HG03442 (cell line): ENCODE measurements around the gene RBBP8NL.
"Not testable (repeated sequence)": the region's sequence is repeated elsewhere in the genome, so short reads cannot be mapped to it uniquely, and the experiment has no call there.

Experiments used
- ATAC-seq: cut with Tn5 transposase; IDR thresholded peaks from one replicate; pipeline ENCODE4 v1.9.1; 2021; ENCODE audit warnings: mild to moderate bottlenecking, moderate library complexity; ENCODE audit not compliant: unreplicated experiment

The RBBP8NL gene

DNA sequence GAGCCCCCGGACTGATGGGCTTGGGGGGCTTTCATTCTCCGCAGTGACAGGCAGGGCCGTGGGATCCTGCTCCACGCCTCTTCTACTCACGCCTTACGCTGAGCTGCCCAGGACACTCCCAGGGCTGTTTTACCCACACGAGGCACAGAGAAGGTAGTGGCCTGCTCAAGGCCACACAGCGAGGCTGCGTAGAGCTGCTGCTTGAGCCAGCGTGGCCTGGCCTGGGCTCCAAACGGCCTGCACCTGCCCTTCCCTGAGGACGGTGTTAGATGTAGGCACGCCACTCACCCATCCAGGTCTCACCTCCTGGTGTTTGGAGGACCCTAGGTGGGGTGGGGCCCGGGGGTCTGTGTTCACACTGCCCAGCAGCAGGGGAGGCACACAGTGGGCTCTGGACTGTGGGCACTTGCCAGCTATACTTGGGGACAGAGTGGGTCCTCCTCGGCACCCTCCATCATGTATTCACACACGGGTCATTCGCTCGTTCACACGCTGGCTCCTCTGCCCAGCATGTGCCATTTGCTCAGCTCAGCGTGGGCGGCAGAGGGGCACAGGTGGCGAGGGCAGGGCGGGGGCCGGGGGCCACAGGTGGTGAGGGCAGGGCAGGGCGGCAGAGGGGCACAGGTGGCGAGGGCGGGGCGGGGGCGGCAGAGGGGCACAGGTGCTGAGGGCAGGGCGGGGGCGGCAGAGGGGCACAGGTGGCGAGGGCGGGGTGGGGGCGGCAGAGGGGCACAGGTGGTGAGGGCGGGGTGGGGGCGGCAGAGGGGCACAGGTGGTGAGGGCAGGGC, 18.4 kb upstream of the RBBP8NL start:
- ATAC-seq, result no peak

DNA sequence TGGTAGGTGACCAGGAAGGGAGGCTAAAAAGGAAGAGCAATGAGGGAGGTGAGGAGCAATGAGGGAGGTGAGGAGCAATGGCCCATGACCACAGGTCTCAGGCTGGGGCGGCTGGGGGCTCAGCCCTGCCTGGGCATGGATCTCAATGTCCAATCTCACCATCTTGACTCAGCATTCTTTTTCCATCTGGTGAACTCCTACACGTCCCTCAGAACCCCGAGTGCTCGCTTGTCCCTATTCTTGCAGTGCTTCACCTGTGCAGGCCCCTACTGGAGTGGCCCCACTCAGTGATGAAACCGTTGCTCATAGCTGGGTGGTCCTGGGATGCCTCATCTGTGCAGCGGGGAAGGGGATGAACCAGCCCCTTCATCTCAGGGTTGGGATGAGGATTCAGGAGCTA, 16.9 kb upstream of the RBBP8NL start:
- ATAC-seq, result no peak

- no peak for ATAC-seq
Observed at GRCh38 chr20:62441987-62442539, 14.7 kb upstream of the RBBP8NL start.

DNA sequence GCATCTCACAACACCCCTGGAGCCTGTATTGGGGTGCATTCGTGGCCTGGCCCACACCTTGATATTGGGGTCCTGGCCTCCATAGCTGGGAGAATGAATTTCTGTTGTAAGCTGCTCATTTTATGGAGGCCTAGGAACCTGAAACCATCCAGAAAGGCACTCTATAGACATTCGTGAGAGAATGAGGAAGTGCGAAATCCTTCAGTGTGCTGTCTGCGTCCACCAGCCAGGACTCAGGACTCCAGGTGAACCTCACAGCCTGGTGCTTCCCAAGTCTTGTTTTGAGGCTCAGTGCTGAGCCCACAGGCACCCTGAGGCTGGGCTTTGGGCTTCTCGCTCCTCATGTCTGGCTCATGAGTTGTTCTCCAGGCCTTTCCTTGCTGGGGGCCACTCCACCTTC, 11.9 kb upstream of the RBBP8NL start:
- no peak for ATAC-seq

DNA sequence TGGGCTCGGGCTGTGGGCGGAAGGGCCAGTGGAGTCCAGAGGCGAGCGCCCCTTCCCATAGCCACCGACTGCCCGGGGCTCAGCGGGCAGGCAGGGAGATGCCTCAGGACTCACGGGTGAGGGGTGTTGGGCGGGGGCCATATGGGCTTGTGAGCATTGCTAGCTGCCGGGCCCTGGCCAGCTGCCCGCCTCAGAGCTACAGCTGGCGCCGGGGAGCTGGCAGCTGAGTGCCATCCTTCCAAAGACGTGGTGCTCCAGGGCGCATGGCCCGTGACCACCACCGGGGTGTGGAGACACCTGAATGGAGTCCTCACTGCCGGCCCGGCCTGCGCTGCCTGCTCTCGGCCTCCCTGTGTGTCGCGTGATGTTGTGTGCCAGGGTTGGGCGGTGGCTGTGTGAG, 10.6 kb upstream of the RBBP8NL start:
- no peak for ATAC-seq

DNA sequence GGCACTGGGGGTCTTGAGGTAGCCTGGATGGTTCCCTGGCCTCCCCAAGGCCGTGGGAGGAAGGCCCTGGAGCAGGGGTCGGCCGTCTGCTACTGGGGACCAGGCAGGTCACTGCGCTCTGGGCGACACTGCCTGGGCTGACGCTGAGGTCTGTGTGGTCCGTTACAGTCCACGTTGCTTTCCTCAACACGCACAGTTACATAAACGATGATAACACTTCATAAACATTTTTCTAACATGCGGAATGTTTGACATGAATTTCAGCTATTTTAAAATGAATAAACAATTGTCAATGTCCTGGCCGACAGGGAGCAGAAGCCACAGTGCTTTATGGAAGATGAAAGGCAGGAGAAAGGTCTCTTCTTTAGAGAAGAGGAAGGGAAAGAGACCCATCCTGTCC, 10.2 kb upstream of the RBBP8NL start:
- ATAC-seq, result no peak

GRCh38 chr20:62436692-62437091, 9.4 kb upstream of the RBBP8NL start:
- no peak for ATAC-seq

DNA sequence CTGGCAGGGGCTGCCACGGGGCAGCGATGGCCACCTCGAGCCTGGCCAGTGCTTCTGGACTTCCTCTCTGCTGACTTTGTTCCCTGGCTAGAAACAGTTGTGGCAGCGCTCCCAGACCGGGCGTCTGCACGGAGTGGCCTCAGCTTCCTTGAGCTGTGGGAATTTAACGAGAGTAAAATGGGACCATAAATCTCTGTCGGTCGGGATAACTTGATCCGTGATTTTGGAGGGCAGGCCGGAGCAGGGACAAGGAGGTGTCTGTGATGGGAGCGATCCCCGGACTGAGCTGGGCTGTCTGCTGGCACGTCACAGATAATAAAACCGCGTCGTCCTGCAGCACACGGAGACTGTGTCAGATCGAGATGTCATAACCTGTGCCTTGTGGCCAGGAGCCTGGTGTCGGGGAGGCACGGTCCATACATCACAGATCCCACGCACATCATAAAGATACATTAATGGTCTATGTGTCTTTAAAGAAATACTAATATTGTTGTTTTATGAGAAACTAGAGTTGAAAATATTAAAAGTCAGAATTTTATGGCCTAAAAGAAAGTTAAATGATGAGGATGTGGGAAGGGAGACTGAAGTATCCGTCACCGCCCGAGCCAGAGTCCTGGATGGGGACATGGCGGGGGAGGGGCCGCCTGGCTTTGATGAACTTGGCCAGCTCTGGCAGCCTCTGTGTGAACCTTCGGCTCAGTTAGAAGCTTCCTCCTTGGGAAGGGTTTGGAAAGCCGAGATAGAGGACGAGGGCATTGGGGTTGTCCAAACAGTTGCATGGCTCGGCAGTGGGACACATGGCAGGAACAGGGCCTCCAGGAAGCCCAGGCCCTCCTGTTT, 6.5 kb upstream of the RBBP8NL start:
- ATAC-seq, result no peak

DNA sequence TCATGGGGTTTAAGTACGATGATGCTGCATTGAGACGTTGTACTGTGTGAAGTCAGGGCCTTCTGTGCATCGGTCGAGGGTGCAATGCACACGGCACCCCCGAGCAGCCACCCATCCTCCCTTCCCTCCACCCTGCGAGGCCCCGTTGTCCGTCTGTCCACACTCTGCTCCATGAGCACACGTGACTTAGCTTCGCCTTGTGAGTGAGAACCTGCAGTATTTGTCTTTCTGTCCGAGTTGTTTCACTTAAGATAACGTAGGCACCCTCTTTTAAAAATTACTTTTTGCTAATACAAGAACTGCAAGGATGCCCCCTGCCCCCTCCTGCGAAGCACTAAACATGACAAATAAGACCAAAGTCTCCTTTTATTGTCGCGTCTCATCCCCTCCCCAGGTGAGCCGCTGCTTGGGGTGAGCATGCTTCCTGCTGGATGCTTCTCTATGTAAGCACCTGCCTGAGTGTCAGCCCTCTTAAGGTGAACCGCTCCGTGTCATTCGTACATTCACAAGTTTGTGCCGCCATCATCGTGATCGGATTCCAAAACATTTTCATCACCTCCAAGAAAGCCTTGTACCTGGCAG, 3.6 kb upstream of the RBBP8NL start:
- ATAC-seq, result no peak

- no peak for ATAC-seq
Observed at GRCh38 chr20:62430311-62430853, 3.0 kb upstream of the RBBP8NL start.

GRCh38 chr20:62429455-62430310, 2.3 kb upstream of the RBBP8NL start:
- ATAC-seq, result no peak

DNA sequence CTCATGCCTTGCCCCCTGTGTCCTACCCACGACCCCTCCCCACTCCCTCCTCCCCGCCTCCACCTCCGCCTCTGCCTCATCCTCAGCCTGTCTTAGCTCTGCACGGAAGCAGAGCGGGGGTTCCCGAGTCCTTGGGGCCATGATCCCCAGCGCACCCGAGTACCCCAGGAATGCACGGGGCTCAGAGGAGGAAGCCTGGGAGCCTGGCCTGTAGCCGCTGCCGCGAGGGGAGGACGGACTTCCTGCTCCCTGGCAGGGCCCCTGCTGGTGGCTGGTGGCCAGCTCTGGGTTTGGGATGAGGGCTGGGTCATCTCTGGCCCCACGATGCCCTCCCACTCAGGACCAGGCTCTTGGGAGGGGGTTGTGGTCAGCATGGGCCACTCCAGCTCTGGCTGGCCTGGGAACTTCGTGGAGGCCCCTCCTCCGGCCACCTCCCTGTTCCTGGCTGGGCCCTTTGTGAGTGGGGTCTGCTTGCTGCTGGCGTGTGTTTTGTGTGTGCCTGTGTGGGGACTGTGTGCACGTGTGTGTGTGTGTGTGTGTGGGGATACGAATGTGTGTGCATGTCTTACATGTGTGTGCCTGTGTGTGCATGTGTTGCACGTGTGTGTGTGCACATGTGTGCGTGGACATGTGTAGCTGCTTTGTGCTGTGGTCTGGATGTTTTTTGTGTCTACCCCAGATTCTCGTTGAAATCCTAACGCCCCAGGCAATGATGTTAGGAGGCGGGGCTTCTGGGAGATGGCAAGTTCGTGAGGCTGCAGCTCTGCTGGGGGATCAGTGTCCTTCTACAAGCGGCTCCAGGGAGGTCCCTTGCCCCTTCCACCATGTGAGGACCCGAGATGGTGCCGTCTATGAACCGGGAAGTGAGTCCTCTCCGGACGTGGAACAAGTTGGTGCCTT, 1.3 kb upstream of the RBBP8NL start:
- ATAC-seq, result no peak

DNA sequence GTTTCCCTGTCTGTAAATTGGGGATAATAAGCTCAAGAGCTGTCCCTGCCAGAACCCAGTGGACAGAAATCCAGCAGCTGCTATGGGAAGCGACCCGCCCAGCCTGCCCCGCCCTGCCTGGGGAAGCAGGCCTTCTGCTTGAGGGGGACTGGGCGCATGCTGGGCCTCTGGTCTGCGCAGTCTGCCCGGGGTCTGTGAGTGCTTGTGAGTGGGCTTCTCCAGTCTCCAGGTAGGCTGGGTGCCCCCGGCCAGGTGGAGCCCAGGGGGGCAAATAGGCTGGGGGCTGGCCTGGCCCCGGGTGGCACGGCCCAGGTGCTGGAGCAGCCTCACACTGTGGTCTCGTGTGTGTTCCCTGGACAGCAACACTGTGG, 648 bp upstream of the RBBP8NL start:
- ATAC-seq, result no peak

DNA sequence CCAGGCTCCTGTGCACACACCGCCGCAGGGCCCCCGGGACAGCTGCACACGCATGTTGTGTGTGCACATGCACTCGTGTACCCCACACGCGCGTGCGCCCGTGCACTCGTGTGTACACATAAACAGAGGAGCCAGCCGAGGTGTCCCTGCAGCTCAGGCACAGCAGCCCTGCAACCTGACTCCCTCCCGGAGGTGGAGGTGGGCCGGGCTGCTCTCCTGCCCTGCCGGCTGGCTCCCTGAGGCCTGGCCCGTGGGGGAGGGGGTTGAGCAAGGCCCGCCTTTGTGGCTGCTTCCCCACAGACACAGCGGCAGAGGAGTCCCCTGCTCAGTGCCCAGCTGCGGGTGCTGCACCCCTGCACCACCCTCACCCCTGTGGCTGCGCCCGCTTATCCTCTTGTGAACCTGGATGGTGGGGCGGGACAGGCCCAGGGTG, 624 bp downstream of the RBBP8NL start:
- no peak for ATAC-seq

DNA sequence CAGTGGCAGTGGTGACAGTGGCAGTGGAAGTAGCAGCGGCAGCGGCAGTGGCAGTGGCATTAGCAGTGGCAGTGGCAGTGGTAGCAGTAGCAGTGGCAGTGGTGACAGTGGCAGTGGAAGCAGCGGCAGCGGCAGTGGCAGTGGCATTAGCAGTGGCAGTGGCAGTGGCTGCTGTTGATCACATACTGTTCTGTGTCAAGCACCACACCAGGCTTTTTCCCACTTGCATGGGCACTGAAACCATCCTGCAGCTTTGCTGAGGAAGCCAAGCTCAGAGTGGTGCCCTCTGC, 1.3 kb downstream of the RBBP8NL start:
- ATAC-seq, result not testable (repeated sequence)

DNA sequence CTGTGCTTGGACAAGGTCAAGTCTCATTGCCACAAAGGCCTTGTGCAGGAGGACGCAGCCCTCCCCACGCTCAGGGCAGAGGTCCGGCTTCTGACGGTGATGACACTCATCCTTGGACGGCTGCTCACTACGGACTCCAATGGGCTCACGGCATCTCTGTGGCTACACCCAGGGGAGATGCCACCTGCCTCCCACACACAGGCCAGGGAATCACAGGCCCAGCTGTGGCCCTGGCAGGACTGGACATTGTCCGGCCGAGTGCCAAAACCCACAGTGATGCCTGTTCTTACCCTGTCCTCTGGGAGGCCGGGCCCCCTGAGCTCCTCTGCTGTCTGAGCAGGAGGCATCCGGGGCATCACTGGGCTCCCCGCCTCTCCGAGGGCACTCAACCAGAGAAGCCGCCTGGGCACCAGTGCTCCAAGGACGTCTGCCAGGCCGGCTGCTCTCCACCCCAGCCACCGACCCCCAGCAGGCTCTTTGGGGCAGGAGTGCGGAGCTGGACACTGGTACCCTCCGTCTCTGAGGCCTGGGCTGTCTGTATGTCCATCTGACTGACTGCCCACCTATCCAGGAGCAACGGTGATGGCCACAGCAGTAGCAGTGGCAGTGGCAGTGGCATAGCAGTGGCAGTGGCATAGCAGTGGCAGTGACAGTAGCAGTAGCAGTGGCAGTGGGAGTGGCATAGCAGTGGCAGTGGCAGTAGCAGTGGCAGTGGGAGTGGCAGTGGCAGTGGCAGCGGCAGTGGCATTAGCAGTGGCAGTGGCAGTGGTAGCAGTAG, 1.9 kb downstream of the RBBP8NL start:
- no peak for ATAC-seq

DNA sequence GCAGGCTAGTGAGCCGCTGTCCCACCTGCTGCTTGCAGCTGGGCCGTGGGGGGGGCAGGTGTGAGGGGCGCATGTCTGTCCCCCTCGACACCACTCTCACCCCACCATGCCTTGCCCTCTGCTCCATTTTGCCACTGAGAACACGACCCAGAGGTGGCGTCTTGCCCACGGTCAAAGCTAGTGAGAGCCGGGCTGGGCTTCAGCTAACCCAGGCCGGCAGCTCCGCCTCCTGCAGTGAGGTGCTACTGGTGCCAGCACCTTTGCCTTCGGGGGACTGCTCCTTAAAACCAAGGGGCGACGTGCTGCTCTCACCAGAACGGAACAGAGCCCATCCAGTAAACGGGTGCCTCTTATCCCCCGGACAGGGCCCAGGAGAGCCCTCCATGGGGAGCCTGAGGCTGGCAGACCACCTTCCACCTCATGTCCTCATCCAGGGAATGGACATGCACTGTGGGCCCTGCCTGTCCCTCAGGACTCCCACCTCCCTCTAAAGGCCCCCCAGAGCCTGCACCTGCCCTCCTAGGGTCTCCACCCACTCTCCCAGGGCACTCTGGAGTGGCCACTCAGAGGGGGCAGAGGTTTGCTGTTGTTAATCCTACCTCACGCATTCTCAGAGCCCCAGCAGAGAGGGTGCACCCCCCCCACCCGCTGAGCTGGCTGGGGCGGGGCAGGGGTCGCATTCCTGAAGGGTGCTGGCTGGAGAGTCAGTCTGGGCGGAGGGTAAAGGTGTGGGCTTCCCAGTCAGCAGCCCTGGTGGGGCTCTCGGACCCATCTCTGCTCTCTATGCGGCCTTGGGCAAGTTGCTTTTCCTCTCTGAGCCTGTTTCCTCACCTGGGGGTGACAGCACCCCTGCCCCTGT, 2.9 kb downstream of the RBBP8NL start:
- no peak for ATAC-seq

DNA sequence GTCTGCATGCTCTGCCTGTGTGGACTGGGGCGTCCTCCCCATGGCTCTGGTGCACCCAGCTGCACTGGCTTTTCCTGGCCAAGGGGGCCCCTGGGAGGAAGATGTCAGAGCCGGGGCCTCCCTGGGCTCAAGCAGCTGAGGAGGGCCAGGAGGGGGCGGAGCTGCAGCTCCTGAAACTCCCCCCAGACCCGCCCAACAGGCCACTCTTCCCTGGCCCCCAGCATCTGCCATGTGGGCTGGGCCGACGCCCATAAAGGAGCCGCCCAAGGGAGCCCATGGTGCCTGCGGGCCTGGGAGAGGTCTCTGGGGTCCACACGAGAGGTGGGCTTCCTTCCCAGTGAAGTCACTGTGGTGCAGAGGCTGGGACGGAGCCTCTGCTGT, 4.0 kb downstream of the RBBP8NL start:
- ATAC-seq, result no peak
